Neural crest cell (in vitro differentiated cells): ENCODE measurements around the gene PCYT2. TPM values are rescaled to one million over a fixed set of nuclear protein-coding genes. Genes with fewer than 3 reads are reported as not detected.

Experiments used
- DNase-seq: peaks from one replicate; pipeline ENCODE4 v3.0.0; 2021; ENCODE audit warnings: low read depth, mixed read lengths, low spot score
- H3K27ac Mint-ChIP-seq: one replicate; pipeline ENCODE4 v1.8.0; 2021; ENCODE audit warnings: mild to moderate bottlenecking, mixed read lengths; ENCODE audit not compliant: unreplicated experiment
- H3K27me3 Mint-ChIP-seq: 2 replicates; pipeline ENCODE4 v1.8.0; 2021; ENCODE audit warnings: low read depth, mild to moderate bottlenecking, mixed read lengths
- H3K36me3 Mint-ChIP-seq: 2 replicates; pipeline ENCODE4 v1.8.0; 2021; ENCODE audit warnings: low read depth, mild to moderate bottlenecking, mixed read lengths
- H3K4me1 Mint-ChIP-seq: 2 replicates; pipeline ENCODE4 v1.8.0; 2021; ENCODE audit warnings: mixed read lengths
- H3K4me3 Mint-ChIP-seq: one replicate; pipeline ENCODE4 v1.8.0; 2021; ENCODE audit warnings: mild to moderate bottlenecking, mixed read lengths
- H3K9me3 Mint-ChIP-seq: 2 replicates; pipeline ENCODE4 v1.8.0; 2021; ENCODE audit warnings: mixed read lengths
- CTCF ChIP-seq: fragments of 200-600 bp; sonication (generic); conservative IDR thresholded peaks from 2 replicates; pipeline ENCODE4 v1.5.0; 2021; ENCODE audit warnings: antibody characterized with exemption, mild to moderate bottlenecking
- total RNA-seq: library from RNA; stranded (reverse); gene quantifications from 2 replicates; pipeline ENCODE4 v1.2.1, GENCODE V29; 2021

PCYT2 gene
- total RNA-seq, 1 donor from 2014 or later, result 92.4 TPM

DNA sequence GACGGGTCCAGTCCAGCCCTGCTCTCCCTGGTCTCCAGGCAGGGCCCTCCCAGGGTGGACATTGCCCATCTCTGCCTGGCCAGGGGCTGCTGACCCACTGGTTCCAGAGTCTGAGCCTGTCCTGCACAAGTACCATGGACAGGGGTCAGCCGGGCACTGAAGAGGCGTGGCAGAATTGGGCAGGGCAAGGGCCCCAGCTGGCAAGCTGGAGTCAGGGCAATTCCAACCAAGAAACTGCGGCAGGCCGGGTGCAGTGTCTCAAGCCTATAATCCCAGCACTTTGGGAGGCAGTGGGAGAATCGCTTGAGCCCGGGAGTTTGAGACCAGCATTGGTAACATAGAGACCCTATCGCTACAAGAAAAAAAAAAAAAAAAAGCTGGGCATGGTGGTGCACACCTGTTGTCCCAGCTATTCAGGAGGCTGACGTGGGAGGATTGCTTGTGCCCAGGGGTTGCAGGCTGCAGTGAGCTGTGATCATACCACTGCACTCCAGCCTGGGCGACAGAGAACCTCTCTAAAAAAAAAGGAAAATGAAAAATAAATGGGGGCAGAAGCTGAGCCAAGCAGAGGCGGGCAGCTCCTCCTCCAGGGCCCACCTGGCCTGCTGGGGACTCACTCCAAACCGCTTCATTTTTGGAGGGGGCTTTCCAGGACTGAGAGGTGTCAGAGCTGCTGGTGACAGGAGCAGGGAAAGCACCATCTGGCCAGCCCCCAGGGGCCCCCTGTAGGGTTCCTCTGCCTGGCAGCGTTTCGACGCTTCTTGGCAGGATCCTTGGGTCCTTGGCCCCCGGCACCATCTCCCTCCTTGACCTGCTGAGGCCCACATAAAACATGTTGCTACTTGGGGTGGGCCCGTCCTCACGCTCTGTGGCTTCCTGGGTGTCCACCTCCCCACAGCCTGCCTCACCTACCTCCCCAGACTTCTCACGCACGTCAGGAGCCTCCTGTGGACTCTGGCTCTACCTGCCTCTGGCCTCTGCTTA is 19.2 kb upstream of the PCYT2 start:
- DNase-seq, result no peak
- Mint-ChIP-seq H3K27me3 (peaks cover 10% of the 10 kb centered on the region), H3K9me3 (no peaks in the 10 kb centered on the region), H3K27ac (no peak overlapping the region), H3K36me3 (no peaks in the 10 kb centered on the region), H3K4me1 (peaks cover 10% of the 10 kb centered on the region), H3K4me3 (peak overlapping the region; percentile 77)
- no peak for TF ChIP-seq CTCF

DNA sequence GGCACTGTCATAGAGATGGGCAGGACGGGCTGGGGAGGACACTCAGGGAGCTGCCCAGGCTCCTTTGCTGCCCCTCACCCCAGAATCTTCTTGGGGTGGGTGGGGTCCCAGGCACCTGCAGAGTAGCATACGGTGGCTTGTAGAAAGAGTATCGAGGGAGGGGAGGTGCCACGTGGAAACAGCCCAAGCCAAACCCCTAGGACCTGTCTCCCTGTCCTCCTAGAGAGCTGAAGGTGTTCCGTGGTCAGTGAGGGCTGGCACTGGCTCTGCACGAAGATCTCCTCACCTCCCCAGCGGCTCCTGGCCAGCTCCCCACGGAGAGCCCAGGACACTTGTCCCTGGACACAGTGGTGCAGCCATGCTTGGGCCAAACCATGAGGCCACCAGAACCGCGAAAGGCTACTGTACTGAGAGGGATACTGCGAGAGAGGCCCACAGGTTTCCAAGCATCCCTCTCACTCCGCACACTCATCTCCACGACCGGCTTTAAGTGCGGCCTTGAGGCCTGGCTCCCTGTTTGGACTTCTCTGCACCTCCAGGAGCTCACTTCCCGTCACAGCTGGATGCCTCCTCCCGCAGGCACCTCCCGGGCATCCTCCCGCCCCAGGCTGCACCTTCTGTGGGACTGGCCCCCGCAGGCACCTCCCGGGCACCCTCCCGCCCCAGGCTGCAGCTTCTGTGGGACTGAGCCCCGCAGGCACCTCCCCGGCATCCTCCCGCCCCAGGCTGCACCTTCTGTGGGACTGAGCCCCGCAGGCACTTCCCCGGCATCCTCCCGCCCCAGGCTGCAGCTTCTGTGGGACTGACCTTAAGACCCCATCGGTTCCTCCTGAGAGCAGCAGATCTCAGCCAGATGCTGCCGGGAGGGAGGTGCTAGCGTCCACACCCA is 18.3 kb upstream of the PCYT2 start:
- TF ChIP-seq CTCF, result no peak
- Mint-ChIP-seq H3K9me3 (no peaks in the 10 kb centered on the region), H3K36me3 (no peaks in the 10 kb centered on the region), H3K4me1 (peaks cover 10% of the 10 kb centered on the region), H3K4me3 (peak overlapping the region; percentile 86), H3K27ac (no peak overlapping the region), H3K27me3 (peaks cover 10% of the 10 kb centered on the region)
- DNase-seq, result no peak

GRCh38 chr17:81928544-81929252 is 17.5 kb upstream of the PCYT2 start:
- H3K4me3 Mint-ChIP-seq, result peak overlapping the region; percentile 86
- peaks cover 10% of the 10 kb centered on the region for H3K27me3 Mint-ChIP-seq
- no peak for TF ChIP-seq CTCF
- no peaks in the 10 kb centered on the region for H3K9me3 Mint-ChIP-seq
- peaks cover 15% of the 10 kb centered on the region for H3K4me1 Mint-ChIP-seq
- no peak for DNase-seq
- no peak overlapping the region for H3K27ac Mint-ChIP-seq
- no peaks in the 10 kb centered on the region for H3K36me3 Mint-ChIP-seq

DNA sequence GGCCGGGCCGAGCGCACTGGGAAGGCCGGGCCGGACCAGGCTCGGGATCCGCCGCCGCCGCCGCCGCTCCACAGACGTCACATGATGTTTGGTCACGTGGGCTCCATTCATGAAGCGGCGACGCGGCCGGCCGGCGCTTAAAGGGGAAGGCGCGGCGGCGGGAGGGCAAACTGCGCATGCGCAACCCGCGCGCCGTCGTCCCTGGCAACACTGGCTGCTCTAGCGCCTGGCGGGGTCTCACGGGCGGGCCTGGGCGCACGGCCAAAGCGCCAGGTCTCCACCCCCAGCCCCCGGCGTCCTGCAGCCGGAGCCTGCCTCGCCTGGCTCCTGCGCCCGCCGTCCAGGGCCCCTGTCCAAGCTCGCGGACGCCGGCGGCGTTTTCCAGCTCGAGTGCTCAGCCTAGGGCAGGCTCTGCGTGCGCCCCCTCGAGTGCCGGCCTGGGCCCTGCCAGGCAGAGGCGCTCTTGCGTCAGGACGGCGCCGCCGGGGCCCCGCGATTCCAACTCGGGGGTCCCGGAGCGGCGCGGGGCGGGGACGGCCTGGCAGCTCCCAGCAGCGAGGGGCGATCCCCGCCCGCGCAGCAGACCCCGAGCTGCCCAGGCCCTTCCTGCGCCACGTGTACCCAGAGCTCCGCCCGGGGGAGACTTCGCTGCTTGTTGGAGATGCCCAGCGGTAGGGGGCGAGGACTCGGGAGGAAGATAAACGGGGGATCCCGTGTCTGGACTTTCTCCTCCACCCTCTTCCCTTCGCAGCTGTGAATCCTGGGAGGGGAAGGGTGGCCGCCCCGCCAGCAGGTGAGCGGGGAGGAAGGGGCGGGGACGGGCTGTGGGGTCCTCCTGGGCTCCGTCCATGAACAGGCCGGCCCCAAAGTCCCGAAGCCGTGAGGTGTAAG is 16.7 kb upstream of the PCYT2 start, which contains the start of gene MAFG:
Gene MAFG, minus strand, starts transcription at position 83 of the 891 bp plus-strand sequence. CDS start 4,550 bp downstream, outside the sequence.
- peaks cover 10% of the 10 kb centered on the region for H3K27me3 Mint-ChIP-seq

More for the DNA sequence above, 16.7 kb upstream of the PCYT2 start, which contains the start of gene MAFG:
- Mint-ChIP-seq H3K27ac (peak within 1 kb of the TSS; percentile 96), H3K9me3 (no peaks in the 10 kb centered on the region), H3K4me3 (peak within 1 kb of the TSS; percentile 93), H3K4me1 (peaks cover 19% of the 10 kb centered on the region), H3K36me3 (no peaks in the 10 kb centered on the region)
- TF ChIP-seq CTCF, result peak; percentile 47
- peak; percentile 87 for DNase-seq
